ENCODE measurements around the gene HOXB1. TPM values are rescaled to one million over a fixed set of nuclear protein-coding genes. Genes with fewer than 3 reads are reported as not detected.

Gene HOXB1
- total RNA-seq, 1 donor from 2014 or later: 0.96 TPM

DNA sequence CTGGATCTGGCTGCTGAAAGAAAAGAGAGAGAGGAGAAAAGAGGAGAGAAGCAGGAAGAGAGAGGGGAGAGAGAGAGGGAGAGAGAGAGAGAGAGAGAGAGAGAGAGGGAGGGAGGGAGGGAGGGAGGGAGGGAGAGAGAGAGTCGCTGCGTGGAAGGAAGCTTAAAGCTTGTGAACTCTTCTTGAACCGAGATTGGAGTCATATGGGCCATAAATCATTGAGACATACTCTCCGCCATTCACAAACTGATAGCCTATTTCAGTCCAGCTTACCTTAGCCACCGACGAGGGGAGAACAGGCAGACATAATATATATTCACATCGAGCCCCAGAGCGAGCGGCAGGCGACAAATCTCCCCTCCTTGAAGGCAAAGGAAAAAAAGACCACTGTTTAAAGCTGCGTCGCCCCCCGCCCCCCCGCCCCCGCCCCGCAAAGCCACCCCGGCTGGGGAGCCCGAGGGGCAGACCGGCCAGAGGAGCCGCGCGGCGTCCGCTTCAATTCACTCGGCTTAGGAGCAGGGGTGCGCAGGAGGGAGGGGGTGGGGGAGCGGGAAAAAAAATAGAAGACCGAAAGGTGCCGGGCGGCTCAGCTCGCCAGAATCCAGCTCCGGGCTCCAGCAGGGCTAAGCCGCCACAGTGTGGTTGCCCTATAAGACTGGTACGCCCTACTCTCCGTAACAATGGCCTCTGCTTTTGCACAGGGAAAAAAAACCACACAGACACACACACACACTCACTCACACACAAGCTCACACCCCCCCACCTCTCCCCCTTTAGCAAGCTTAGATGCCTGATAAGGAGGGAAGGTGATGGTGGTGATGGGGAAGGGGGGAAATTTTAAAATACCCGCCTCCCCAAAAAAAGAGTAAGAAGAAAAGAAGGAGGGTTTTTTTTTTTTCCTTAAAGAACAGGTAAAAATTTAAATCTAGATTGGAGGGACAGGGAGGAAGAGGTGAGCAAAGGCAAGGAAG lies 24.7 kb upstream of the HOXB1 start:
- DNase-seq (ENCODE audit: low spot score): peak; percentile 92

DNA sequence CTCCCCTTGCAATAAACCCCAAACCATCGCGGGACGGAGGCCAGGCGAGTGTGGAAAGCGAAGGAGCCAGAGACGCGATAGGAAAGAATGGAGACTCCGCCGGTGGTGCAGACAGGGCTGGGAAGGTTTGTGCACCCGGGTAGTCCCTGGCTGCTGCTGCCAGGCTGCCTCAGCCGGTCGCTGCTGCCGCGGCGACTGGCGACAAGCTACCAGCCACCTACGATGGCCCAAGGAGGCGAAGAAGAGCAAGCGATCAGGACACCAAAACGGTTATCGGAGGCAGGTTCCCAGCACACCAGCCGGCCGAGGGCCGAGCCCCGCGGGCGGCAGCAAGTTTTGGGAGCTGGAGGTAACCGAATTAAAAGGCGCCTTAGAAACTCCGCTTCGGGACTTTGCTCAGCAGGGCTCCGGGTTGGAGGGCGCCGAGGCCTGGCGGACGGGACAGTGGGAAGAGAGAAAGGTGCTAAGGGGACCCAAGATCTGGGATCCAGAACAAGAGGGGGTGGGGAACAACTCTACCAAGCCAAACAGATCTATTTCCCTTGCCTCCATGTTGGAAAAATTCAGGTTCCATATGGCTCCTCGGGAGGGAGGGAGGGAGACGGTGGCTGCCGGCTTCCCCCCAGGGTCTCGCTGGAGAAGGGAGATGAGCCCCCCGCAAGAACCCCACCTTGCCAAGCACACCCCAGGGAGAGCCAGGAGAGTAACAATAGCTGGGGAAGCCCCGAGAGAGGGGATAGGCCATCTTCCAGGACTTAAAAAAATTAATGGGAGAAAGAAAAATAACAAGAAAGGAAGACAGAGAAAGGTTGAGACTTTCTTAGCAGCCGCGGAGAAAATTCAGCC lies 23.8 kb upstream of the HOXB1 start:
- no peak for DNase-seq (ENCODE audit: low spot score)

DNA sequence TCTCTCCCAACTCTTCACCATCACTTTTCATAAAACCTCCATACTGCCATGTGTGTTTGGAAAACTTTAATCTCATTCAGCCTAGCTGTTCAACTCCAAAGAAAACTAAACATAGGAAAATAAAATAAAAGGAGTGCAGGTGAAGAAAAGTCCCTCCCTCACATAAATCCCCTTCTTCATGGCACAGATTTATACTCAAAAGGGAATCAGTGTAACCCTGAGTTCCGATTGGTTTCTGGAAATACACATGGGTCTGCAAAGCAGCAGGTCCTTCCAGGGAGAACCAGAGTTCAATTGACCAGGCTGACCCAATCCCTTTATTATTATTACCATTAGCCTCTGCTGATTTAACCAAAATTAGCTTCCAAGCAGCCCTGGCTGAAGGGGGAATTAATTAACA lies 23.0 kb upstream of the HOXB1 start:
- no peak for DNase-seq (ENCODE audit: low spot score)

DNA sequence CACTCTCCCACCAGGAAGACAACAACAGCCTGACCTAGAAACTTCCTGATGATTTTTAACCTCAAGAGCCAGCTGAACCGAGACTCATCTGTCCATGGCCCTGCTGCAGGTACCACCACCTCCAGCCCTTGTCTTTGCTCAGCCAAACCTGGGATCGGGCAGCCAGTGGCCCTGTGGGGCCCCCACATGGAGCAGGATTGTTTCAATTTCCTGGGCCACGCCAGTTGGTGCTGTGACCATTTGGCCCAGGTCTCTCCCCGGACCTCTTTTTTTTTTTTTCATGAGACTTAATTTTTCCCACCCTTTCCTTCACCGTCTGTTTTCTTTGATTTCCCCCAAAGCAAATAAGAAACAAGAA lies 22.4 kb upstream of the HOXB1 start:
- no peak for DNase-seq (ENCODE audit: low spot score)

DNA sequence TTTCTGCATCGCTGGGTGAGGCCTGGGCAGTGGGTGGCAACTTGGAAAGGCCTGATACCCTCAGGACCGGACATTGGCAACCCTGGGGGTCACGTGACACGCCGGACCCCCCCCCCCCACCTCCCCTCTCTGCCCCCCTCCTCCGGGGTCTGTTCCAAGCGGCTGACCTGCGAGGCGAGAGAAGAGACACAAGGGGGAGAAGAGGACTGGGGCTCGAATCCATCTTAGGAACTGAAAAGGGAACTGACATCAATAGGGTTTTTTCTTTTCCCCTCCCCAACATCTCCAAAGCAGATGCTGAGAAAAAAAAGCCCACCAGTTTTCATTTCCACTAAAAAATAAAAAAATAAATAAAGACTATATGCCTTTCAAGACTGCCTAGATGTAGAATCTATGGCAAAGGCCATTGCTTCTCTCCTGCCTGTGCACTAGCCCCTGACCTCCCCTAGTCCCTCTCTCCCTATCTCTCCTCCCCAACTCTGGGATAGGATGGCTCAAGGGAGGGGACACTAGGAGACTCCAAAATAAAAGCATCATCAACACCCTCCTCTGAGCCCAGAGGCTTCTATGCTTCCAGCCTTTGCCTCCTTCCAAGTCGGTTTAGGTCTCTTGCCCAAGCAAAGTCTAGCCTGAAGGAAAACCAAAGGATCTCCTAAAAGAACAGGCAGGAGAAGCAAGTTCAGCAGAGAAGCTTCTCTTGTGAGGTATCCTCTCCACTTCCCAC lies 21.8 kb upstream of the HOXB1 start:
- no peak for DNase-seq (ENCODE audit: low spot score)

DNA sequence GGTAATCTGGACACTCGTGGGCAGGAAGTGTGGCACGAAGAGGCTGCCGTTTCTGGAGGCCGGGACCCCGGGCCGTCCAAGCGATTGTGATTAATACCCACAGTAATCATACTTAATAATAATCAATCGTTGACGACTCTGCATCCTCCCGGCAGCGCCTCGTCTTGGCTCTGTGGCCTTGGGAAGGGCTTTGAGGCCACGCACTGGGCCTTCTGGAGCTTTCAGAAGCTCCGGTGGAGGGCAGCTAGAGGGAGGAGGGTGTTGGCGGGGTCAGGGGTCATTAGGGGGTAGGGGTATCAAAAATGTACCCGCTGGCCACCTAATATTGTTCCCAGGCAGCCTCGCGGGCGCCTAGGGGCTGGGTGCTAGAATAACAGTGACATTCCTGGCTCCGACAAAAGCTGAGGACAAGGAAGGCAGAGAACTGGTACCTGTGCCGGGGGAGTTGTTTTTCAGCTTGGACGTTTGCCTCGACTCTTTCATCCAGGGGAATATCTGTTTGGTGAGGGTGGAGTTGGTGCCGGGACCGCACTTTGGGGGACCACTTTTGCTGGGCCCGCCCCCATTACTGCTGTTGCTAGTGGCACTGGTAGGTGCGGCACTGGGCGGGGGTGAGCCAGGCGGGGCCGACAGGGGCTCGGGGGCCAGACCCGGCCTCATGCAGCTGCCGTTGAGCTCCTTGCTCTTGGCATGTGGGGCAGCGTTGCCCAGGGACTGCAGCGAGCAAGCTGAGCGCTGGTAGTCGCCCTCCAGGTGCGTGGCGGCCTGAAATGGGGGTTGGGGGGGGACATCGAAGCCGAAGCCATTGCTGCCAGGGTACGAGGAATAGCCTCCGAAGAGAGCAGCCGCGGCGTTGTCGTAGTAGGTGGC lies 21.0 kb upstream of the HOXB1 start:
- no peak for DNase-seq (ENCODE audit: low spot score)

DNA sequence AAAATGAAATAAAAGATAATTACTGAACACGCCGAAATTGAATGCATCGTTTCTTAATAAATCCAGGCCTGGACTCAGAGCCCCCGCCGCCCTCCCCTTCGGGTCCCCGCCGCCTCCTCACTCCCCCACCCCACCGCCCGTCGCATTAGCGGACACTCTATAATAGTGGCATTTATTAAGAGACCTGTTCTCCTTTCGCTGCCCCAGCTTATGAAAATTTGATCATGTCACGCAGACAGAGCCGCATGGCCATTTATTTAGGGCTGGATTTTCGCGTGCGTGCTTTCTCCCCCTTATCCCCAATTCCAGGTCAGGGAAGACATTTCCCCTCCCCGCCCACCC lies 20.4 kb upstream of the HOXB1 start:
- no peak for DNase-seq (ENCODE audit: low spot score)

DNA sequence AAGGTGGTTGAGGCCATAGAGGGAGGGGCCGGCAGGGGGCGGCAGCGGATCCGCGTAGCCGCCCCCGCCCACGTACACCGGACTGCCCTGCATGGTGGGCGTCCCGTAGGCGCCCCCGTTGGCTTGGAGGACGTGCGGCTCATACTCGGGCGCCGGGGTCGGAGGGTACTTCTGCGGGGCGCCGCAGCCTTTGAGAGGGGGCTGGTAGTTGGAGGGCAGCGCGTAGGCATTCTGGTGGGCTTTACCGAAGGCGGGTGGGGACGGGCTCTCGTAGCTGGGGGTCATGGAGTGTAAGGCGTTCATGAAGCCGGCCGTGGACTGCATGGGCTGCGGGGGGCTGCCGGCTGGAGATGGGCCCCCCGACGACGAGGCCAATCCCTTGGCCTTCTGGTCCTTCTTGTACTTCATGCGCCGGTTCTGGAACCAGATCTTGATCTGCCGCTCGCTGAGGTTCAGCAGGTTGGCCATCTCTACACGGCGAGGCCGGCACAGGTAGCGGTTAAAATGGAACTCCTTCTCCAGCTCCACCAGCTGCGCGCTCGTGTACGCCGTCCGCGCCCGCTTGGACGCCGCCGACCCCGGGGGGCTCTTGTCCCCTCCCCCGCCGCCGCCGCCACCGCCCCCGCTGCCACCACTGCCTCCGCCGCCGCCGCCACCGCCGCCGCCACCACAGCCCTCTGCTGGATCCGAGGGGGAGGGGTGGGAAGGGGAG lies 19.8 kb upstream of the HOXB1 start:
- no peak for DNase-seq (ENCODE audit: low spot score)

DNA sequence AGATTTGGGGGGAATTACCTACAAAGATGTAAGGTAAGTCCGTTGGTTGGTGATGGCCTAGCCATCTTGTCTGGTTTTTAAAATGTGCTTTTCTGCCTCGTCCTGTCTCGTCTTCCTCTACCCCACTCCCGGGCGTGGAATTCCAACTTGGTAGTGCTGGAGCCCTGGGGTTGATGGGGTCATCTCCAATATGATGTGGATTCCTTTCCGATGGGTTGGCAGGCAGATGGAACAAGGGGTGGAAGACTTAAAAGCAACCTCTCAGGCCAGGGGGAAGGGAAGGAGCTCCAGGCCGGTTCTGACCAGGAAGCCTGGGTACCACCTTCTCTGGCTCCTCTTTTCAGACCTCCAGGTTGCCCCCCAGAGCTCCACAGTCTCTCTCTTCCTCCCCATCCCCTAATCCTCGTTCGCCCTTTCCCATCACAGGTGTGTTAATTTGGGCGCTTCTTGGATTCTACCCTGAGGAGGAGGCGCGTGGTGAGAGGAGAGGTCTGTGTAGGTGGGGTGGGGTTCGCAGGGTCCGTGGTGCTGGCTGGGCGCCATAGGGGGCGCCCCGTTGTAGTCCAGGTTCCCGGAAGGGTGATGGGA lies 19.2 kb upstream of the HOXB1 start:
- DNase-seq (ENCODE audit: low spot score): no peak

DNA sequence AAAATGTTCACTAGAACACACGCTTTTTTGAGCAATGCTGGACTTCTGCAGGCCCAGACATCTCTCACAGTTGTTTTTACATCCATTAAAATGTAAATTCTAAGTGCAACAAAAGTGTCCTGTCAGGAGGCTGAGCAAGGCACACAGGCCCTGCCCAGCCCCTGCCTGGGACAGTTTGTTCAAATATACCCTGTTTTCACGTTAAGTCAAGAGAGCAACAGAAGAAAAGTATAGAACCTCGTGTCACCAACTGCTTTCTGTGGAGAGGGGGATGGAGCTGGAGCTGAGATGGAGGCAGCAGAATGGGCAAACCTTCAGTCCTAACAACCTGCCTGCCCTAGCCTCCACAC lies 18.4 kb upstream of the HOXB1 start:
- DNase-seq (ENCODE audit: low spot score): no peak

DNA sequence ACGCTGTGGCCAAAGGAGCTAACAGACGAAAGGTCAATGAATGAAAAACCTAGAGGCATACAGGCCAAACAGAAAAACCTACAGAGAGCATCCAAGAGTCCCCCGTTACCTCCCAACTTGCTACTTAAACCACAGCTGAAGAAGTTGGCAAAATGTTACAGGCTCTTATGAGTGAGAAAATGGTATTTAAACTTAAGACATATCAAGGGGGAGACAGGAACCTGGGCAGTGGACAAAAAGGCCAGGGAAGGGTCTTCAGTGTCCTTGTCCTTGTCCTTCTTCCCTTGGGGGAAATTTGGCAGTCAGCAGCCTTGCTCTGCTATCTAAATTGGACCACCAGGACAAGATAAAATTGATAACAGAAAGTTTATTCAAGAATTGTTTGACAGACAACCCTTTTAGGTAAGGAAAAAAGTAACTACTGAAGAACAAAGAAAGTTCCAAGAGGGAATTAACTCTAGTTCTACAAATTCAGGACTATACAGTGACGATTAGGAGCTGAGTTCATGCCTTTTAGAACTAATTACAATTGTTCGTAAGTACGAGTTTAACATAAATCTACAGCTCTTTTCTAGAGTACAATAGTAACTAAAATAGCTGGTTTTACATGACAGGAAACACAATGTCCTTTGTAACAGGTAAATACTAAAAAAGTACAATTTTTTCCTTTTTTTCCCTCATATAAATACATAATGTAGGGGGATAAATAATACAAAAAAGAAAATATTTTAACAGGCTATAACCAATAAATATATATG lies 17.9 kb upstream of the HOXB1 start:
- DNase-seq (ENCODE audit: low spot score): no peak

DNA sequence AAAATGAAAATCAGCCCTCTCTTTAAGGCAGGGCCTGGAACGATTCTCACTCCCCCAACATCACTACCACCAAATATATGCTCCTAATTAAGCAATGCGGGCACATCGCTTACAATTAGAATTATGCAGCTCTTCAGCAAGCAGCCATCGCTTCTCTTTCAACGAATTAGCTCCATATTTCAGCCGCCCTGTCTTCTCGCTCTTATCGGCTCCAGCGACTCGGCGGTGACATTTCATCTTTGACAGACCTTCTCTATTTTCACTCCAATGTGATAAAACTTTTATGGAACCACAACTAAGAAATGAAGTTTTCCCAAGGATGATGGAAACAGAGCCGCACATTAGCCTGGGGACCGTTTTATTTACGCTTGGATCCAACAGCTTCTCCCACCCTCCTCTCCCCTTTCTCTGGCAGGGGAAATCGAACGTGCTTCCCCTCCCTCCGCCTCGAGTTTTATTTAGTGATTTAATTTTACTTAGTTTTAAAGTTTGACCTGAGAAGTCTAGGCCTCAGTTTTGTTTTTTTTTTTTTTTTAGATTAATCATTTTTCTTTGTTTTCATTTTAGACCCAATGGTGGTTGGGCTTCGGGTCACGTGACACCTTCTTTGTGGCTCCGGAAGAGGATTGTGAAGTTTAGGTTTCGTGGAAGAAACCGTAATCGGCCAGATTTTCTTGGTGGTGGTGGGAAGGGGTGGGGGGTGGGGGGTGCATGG lies 17.2 kb upstream of the HOXB1 start:
- no peak for DNase-seq (ENCODE audit: low spot score)

DNA sequence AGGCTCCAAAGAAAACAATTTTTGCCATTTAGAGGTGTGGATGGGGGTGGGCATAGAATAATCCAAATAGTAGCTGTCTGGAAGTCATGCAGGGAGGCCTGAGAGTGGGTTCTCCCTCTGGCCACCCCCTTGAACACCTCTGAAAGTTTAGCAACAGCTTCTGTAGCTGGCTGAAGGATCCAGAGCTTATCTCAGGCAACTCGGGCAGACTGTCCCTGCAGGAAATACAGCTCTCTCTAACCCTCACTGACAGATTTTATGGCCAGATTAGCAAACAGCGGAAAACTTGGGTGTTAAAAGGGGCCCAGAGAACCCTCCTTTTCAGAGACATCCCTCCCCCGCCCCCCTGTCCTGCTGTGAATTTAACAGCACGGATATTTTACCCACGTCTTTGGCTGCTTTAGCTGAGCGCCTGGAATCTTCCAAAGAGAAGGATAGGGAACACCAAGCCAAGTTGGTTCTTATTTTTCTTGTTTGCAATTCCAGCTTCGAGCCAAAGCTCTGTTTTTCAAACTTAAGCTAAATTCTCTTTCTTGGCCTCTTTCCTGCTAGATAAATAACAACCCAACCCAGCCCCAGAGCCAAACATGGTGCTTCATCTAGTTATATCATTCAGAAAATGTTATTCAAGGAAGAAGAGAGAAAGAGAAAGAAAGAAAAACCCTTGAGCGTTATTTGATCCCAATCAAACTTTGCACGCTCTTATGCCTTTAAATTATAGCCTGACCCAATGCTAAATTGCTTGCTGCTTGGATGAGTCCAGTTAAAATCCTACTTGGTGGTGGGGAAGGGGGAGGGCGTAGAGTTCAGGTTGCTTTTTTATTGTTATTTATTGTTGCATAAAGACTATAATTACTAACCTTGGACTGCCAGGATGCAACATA lies 16.4 kb upstream of the HOXB1 start:
- peak; percentile 90 for DNase-seq (ENCODE audit: low spot score)

DNA sequence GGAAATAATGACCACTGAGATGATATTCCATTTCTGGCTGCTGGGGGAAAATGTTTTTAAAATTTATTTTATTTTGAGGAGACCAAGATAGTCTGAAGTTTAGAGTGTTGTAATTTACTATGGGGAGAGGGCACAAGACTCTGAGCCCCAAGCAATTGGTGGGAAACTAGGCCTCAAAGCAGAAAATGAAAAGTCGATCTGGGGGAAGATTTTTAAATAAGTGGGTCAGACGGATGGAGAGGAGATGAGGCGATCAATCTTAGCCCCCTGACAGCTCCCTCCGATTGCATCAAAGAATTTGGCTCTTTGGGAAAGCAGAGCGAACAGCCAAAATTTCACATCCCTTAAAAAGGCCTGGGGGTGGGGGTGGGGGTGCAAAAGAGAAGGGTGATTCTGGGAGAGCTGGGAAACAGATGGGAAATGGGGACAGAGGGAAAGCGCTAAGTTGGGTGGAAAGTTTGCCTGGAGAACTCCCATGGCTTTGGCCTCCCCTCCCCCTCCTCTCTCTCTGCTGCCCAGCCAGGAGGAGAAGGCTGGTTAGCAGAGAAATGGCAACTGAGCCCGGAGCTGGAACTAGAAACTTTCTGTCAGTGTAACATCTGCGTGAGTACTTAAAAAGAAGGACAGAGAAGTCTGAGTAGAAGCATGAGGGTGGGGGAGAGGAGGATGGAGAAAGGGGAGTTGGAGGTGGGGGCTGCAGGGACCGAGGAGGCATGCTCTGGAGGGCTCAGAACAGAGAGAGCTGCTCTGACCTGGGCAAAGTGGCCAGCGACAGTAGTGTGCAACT lies 15.5 kb upstream of the HOXB1 start:
- DNase-seq (ENCODE audit: low spot score): no peak

DNA sequence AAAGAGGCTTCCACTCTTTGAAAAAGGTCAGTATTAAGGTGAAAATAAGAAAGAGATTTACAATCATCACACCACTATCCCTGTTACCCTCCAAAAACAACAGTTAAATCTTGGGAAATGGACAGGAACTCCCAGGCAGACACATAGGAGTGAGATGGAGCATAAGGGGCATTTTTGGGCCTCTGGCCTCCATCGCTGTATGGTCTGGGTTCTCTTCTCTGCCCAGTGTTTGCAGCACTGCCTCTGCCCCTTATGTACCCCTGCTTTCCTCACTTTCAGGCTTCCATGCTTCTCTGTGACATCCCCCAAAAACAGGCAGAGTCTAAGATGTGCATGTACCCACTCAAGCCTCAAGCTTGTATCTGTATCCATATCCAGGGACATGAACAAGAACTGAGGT lies 14.7 kb upstream of the HOXB1 start:
- no peak for DNase-seq (ENCODE audit: low spot score)

DNA sequence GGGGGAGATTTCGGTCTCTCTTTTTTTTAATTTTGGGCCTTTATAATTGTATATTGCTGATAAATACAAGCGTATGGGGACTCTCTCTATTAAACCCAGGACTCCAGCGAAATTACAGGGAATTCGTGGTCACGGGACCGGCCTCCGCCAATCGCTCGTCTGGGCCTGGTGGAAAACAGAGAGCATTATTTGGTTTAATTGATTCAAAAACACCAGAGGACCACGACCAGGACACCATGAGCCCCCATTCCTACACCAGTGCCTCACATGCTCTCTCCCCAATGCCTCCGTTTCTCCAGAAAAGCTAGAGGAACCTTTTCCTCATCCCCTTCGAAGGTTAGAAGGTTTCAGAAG lies 14.2 kb upstream of the HOXB1 start, which contains the start of gene HOXB2:
Gene HOXB2 (minus strand): TSS at position 88 of the 354 bp plus-strand sequence. CDS start 198 bp downstream, outside the sequence.
- DNase-seq (ENCODE audit: low spot score): peak; percentile 30

Measured in umbilical cord (tissue), 2 donors.